ENCODE results near the gene MDFI. TPM values are rescaled to one million over a fixed set of nuclear protein-coding genes. Genes with fewer than 3 reads are reported as not detected.
"Not testable (repeated sequence)": the region's sequence is repeated elsewhere in the genome, so short reads cannot be mapped to it uniquely, and the experiment has no call there.

The MDFI gene
- total RNA-seq, 2 experiments from 2014 or later: not detected

GRCh38 chr6:41618598-41618997 lies 19.7 kb upstream of the MDFI start:
- no peak for TF ChIP-seq CTCF (IDR thresholded peaks at IDR 0.05)
- Mint-ChIP-seq H3K27ac (no peak overlapping the region), H3K36me3 (ENCODE audit: low read depth) (no peaks in the 10 kb centered on the region), H3K27me3 (peaks cover 16% of the 10 kb centered on the region), H3K9me3 (peaks cover 3% of the 10 kb centered on the region), H3K4me1 (ENCODE audit: low read depth) (no peaks in the 10 kb centered on the region), H3K4me3 (no peak overlapping the region)
- ATAC-seq (ENCODE audit: poor library complexity) (no peak), DNase-seq (no peak)
- intact Hi-C loops (cut with DNase I, micrococcal nuclease): no loop called here
- Histone ChIP-seq H3K36me3 (ENCODE audit: insufficient read depth, low read length) (no peaks in the 10 kb centered on the region), H3K27ac (ENCODE audit: low read depth in 1 of 2, low read length in 2 of 2) (no peak overlapping the region), H3K9me3 (ENCODE audit: control insufficient read depth in 1 of 2, insufficient read depth in 1 of 2, low read length in 2 of 2) (peaks cover 5 to 6% of the 10 kb centered on the region in 2 experiments), H3K27me3 (ENCODE audit: control insufficient read depth in 1 of 2, insufficient read depth in 2 of 2, low read length in 2 of 2) (peaks cover 0 to 4% of the 10 kb centered on the region in 2 experiments), H3K4me3 (ENCODE audit: low read length) (no peak overlapping the region), H3K4me1 (ENCODE audit: insufficient read depth, low read length) (no peaks in the 10 kb centered on the region)
- CTCF ChIA-PET: no interaction called here
- POLR2A ChIA-PET: no interaction called here

DNA sequence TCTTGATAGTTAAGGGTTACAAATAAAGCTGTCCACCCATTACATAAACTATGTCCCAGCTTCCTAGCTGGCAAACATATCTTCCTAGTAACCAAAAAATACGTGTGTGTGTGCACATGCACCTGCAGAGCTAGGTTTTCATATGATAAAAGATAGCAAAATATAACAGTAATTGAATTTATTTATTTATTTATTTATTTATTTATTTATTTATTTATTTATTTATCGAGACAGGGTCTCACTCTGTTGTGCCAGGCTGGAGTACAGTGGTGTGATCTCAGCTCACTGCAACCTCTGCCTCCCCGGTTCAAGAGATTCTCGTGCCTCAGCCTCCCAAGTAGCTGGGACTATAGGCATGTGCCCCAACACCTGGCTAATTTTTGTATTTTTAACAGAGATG lies 19.1 kb upstream of the MDFI start:
- DNase-seq; H3K4me3 ChIP-seq (ENCODE audit: low read length); H3K36me3 ChIP-seq (ENCODE audit: insufficient read depth, low read length); CTCF ChIA-PET; POLR2A ChIA-PET; ATAC-seq (ENCODE audit: poor library complexity); H3K9me3 ChIP-seq (ENCODE audit: control insufficient read depth in 1 of 2, insufficient read depth in 1 of 2, low read length in 2 of 2); H3K36me3 Mint-ChIP-seq (ENCODE audit: low read depth); intact Hi-C loops (cut with DNase I, micrococcal nuclease); H3K4me1 ChIP-seq (ENCODE audit: insufficient read depth, low read length); H3K4me3 Mint-ChIP-seq; H3K9me3 Mint-ChIP-seq; H3K27ac ChIP-seq (ENCODE audit: low read depth in 1 of 2, low read length in 2 of 2); H3K27me3 ChIP-seq (ENCODE audit: control insufficient read depth in 1 of 2, insufficient read depth in 2 of 2, low read length in 2 of 2); H3K27ac Mint-ChIP-seq; H3K4me1 Mint-ChIP-seq (ENCODE audit: low read depth): not testable (repeated sequence)
- peaks cover 16% of the 10 kb centered on the region for H3K27me3 Mint-ChIP-seq

DNA sequence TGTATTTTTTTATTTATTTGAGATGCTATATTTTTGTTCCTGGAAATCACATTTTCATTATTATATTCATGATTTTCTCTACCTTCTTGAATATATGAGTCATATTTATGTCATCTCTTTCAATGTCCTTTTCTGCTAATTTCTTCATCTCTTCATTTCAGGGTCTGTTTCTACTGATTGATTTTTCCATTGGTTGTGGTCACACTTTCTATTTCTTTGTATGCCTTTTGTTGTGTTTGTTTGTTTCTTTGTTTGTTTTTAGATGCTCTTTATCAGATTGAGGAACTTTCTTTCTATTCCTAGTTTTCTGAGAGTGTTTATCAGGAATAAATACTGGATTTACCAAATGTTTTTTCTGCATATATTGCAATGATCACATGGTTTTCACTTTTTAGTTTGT lies 16.9 kb upstream of the MDFI start:
- Mint-ChIP-seq H3K27me3 (peaks cover 16% of the 10 kb centered on the region), H3K36me3 (ENCODE audit: low read depth) (no peaks in the 10 kb centered on the region), H3K4me1 (ENCODE audit: low read depth) (peaks cover 12% of the 10 kb centered on the region), H3K4me3 (no peak overlapping the region), H3K9me3 (peaks cover 7% of the 10 kb centered on the region), H3K27ac (no peak overlapping the region)
- POLR2A ChIA-PET: no interaction called here
- H3K4me1 ChIP-seq (ENCODE audit: insufficient read depth, low read length): peaks cover 6% of the 10 kb centered on the region
- CTCF ChIA-PET: no interaction called here
- H3K4me3 ChIP-seq (ENCODE audit: low read length): no peak overlapping the region
- no peak overlapping the region for H3K27ac ChIP-seq (ENCODE audit: low read depth in 1 of 2, low read length in 2 of 2)
- H3K36me3 ChIP-seq (ENCODE audit: insufficient read depth, low read length): no peaks in the 10 kb centered on the region
- H3K27me3 ChIP-seq (ENCODE audit: control insufficient read depth in 1 of 2, insufficient read depth in 2 of 2, low read length in 2 of 2): peaks cover 0 to 4% of the 10 kb centered on the region in 2 experiments
- intact Hi-C loops (cut with DNase I, micrococcal nuclease): no loop called here
- no peak for TF ChIP-seq CTCF (IDR thresholded peaks at IDR 0.05)
- peaks cover 9 to 18% of the 10 kb centered on the region in 2 experiments for H3K9me3 ChIP-seq (ENCODE audit: control insufficient read depth in 1 of 2, insufficient read depth in 1 of 2, low read length in 2 of 2)
- DNase-seq (no peak), ATAC-seq (ENCODE audit: poor library complexity) (no peak)

GRCh38 chr6:41621802-41622201 lies 16.5 kb upstream of the MDFI start:
- peaks cover 12% of the 10 kb centered on the region for H3K4me1 Mint-ChIP-seq (ENCODE audit: low read depth)

More at GRCh38 chr6:41621802-41622201, 16.5 kb upstream of the MDFI start:
- no peak overlapping the region for H3K4me3 Mint-ChIP-seq
- ChIA-PET CTCF (no interaction called here), POLR2A (no interaction called here)
- no peak overlapping the region for H3K27ac ChIP-seq (ENCODE audit: low read depth in 1 of 2, low read length in 2 of 2)
- peaks cover 7% of the 10 kb centered on the region for H3K9me3 Mint-ChIP-seq
- H3K4me3 ChIP-seq (ENCODE audit: low read length): no peak overlapping the region
- intact Hi-C loops (cut with DNase I, micrococcal nuclease): no loop called here
- H3K4me1 ChIP-seq (ENCODE audit: insufficient read depth, low read length): peaks cover 6% of the 10 kb centered on the region
- ATAC-seq (ENCODE audit: poor library complexity): no peak
- no peak for DNase-seq
- peaks cover 9 to 18% of the 10 kb centered on the region in 2 experiments for H3K9me3 ChIP-seq (ENCODE audit: control insufficient read depth in 1 of 2, insufficient read depth in 1 of 2, low read length in 2 of 2)
- H3K27me3 Mint-ChIP-seq: peaks cover 16% of the 10 kb centered on the region
- H3K27ac Mint-ChIP-seq: no peak overlapping the region
- no peak for TF ChIP-seq CTCF (IDR thresholded peaks at IDR 0.05)
- no peaks in the 10 kb centered on the region for H3K36me3 ChIP-seq (ENCODE audit: insufficient read depth, low read length)
- no peaks in the 10 kb centered on the region for H3K36me3 Mint-ChIP-seq (ENCODE audit: low read depth)
- peaks cover 0 to 4% of the 10 kb centered on the region in 2 experiments for H3K27me3 ChIP-seq (ENCODE audit: control insufficient read depth in 1 of 2, insufficient read depth in 2 of 2, low read length in 2 of 2)

All from CD4-positive, alpha-beta T cell (primary cell).